ENCODE measurements around the gene PYROXD2. TPM values are rescaled to one million over a fixed set of nuclear protein-coding genes. Genes with fewer than 3 reads are reported as not detected.

The PYROXD2 gene
- total RNA-seq, 3 donors from 2014 or later = 6.3 to 11.6 (median 9.7) TPM

DNA sequence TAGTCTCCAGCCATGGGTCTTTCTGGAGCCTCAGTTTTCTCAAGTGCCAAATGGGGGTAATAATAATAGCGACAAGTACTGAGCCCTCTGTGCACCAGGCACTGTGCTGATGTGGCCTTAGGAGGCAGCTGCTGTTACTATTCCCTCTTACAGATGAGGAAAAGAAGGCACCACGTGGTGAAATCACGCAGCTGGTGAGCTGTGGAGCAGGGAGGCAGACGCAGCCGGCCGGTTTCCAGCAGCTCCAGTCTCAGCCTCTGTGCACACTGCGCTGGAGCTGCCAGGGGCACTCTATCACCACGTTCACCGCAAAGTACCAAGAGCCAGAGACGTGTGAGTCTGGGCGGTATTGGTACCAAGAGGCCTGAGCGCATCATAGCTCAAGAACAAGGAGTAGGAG, 9.6 kb downstream of the PYROXD2 start:
- TF ChIP-seq, protein P1, sequence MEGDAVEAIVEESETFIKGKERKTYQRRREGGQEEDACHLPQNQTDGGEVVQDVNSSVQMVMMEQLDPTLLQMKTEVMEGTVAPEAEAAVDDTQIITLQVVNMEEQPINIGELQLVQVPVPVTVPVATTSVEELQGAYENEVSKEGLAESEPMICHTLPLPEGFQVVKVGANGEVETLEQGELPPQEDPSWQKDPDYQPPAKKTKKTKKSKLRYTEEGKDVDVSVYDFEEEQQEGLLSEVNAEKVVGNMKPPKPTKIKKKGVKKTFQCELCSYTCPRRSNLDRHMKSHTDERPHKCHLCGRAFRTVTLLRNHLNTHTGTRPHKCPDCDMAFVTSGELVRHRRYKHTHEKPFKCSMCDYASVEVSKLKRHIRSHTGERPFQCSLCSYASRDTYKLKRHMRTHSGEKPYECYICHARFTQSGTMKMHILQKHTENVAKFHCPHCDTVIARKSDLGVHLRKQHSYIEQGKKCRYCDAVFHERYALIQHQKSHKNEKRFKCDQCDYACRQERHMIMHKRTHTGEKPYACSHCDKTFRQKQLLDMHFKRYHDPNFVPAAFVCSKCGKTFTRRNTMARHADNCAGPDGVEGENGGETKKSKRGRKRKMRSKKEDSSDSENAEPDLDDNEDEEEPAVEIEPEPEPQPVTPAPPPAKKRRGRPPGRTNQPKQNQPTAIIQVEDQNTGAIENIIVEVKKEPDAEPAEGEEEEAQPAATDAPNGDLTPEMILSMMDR (IDR thresholded peaks at IDR 0.05) = no peak
- ATAC-seq (no peak), DNase-seq (peak in 1 of 3 donors; percentile 44)
- peaks cover 15% of the 10 kb centered on the region for H3K4me1 ChIP-seq (ENCODE audit: low read depth)
- intact Hi-C loops (cut with DNase I, micrococcal nuclease) = no loop called here
- no peaks in the 10 kb centered on the region for H3K36me3 ChIP-seq (ENCODE audit: low read depth)
- no peaks in the 10 kb centered on the region for H3K9me3 ChIP-seq
- no peak overlapping the region for H3K4me3 ChIP-seq

DNA sequence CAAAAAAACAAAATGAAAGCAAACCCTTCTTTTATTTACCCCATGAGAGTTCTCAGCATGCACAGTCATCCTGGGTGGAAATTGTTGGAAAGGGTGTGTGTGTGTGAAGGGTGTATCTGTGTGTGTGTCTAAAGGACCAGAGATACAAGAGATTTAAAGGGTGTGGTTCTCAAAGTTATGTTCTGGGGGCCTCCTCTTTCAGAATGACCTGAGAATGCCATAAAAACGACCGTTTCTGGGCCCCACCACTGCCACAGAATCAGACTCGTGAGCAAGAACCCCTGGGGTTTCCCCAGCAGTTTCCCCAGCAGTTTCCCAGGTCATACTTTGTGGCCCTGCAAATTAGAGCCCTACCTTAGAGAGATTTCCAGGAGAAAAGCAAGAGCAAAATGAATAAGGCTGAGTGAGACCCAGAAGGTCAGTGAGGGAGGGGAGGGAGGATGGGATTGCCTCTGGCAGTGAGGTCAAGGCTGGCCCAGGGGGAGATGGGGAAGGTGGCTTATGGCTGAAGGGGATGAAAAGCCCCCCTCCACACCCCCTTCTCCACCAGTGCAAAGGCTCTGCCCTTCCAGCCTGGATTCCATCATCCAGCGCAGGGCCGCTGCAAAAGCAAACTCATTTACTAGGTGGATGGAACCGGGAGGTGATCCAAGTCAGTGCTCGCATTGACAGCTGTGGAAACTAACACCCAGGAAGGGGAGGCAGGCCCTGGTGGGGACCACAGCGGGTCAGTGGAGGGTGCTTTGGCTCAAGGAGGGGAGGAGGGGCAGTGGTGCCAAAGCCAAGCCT, 10.2 kb downstream of the PYROXD2 start:
- peak; percentile 65 for ATAC-seq

DNA sequence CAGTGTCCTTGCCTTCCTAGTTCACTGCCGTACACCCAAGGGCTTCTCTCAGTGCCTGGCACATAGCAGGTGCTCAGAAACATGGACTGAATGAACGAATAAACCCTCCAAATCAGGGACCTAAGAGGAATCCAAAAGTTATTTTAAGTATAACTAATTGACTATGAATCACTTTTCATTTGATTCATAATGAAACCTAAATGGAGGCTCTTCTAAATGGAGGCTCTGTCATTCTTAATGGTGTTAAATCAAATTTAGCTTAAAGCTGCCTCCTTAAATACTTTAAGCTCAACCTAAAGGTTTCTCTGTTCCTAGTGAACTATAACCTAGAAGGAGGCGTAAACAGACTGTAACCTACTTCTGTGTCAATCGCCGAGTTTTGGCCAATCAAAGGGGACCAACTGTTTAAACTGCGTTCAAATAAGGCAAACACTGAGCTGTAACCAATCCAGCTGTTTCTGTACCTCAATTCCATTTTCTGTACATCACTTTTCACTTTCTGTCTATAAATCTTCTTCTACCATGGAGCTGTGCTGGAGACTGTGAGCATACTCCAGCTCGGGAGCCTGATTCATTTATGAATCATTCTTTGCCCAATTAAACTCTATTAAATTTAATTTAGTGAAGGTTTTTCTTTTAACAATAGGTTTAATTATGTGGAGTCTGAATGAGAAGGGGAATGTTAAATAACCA, 11.0 kb downstream of the PYROXD2 start:
- peak; percentile 49 for ATAC-seq
- intact Hi-C loops (cut with DNase I, micrococcal nuclease) = no loop called here
- H3K9me3 ChIP-seq = no peaks in the 10 kb centered on the region
- H3K4me3 ChIP-seq = no peak overlapping the region
- peaks cover 15% of the 10 kb centered on the region for H3K4me1 ChIP-seq (ENCODE audit: low read depth)
- H3K36me3 ChIP-seq (ENCODE audit: low read depth) = no peaks in the 10 kb centered on the region
- TF ChIP-seq, protein P1 (IDR thresholded peaks at IDR 0.05) = no peak
- no peak for DNase-seq

More for the DNA sequence above, 10.2 kb downstream of the PYROXD2 start:
- no peaks in the 10 kb centered on the region for H3K9me3 ChIP-seq
- peaks cover 15% of the 10 kb centered on the region for H3K4me1 ChIP-seq (ENCODE audit: low read depth)
- DNase-seq = no peak
- no peak overlapping the region for H3K4me3 ChIP-seq
- TF ChIP-seq, protein P1 (IDR thresholded peaks at IDR 0.05) = no peak
- intact Hi-C loops (cut with DNase I, micrococcal nuclease) = no loop called here
- no peaks in the 10 kb centered on the region for H3K36me3 ChIP-seq (ENCODE audit: low read depth)

DNA sequence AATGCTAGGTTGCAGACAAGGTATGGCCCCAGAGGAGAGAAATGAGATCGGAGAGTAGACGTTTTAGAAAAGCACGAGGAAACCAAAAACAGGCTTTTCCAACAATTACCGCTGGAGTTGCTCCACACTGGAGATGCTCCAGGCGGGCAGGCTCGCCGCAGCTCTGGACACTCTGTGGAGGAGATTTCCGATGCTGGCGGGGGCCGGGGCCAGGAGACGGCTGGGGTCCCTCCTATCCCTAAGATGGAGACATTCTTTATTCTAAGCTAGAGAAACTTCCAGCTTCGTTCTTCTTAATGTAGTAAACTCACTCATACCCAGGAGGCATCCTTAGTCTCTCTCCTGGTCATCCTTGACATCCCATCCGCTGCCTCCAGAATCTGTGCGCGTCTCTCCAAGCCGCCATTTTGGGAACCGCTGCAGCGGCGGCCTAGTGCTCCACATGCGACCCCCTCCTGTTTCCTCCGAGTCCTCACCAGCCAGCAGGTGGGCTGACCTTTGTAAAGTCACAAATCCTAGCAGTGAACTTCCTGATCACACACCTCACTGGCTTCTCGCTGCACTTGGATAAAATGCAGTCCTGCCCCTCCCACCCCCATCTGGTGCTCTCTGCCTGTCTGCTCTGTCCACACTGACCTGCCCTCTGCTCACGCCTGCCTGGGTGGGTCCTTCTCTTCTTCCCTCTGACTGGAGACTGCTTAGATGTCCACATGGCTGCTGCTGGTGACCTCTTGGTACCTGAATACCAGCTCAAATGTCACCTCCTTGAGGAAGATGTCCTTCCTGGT, 11.9 kb downstream of the PYROXD2 start:
- TF ChIP-seq, protein P1 (IDR thresholded peaks at IDR 0.05) = no peak
- Histone ChIP-seq H3K4me1 (ENCODE audit: low read depth) (peaks cover 15% of the 10 kb centered on the region), H3K36me3 (ENCODE audit: low read depth) (no peaks in the 10 kb centered on the region), H3K9me3 (no peaks in the 10 kb centered on the region), H3K4me3 (no peak overlapping the region)
- ATAC-seq (peak; percentile 41), DNase-seq (peak in 1 of 3 donors; percentile 43)
- intact Hi-C loops (cut with DNase I, micrococcal nuclease) = no loop called here

DNA sequence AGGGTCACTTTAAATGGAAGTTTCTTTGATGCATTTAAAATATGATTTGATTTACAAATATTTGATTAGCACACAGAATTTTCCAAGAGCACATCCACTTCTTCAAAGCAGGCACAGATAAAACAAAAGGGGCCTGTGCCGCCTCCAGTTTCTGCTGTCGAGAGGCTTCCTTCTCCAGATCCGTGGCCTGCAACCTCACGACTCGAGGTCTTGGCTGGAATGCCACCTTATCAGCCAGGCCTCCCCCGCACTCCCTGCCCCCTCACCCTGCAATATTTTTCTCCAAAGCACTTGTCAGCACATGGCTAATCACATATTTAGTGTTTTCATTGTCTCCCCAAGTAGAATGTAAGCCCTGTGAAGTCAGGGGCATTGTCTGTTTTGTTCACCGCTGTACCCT, 12.5 kb downstream of the PYROXD2 start:
- intact Hi-C loops (cut with DNase I, micrococcal nuclease) = no loop called here
- Histone ChIP-seq H3K36me3 (ENCODE audit: low read depth) (no peaks in the 10 kb centered on the region), H3K4me3 (no peak overlapping the region), H3K4me1 (ENCODE audit: low read depth) (peaks cover 15% of the 10 kb centered on the region), H3K9me3 (no peaks in the 10 kb centered on the region)
- ATAC-seq (no peak), DNase-seq (no peak)
- TF ChIP-seq, protein P1 (IDR thresholded peaks at IDR 0.05) = no peak

All from mucosa of descending colon (tissue), 3 donors.